ENCODE data around the gene C1orf232. TPM values are rescaled to one million over a fixed set of nuclear protein-coding genes. Genes with fewer than 3 reads are reported as not detected.

C1orf232 gene
- not detected for polyA plus RNA-seq (2012; ENCODE audit: insufficient read depth, insufficient read length, low read depth)

- no peaks in the 10 kb centered on the region; the same call in 1 of the 2 replicates for H3K4me1 ChIP-seq
- no peak for TF ChIP-seq CTCF (IDR thresholded peaks at IDR 0.05; ENCODE audit: low read depth, low read length)
Measured at GRCh38 chr1:26168410-26169197, at the start of gene C1orf232. Gene C1orf232 (minus strand): TSS chr1:26168963. CDS start chr1:26168499, 464 bp downstream.

GRCh38 chr1:26215246-26215645 lies 46.5 kb upstream of the C1orf232 start:
- H3K27me3 ChIP-seq: no peaks in the 10 kb centered on the region
- H3K9me3 ChIP-seq: no peaks in the 10 kb centered on the region
- H3K4me3 ChIP-seq (ENCODE audit: low read depth, low read length): no peak overlapping the region
- H3K36me3 ChIP-seq: no peaks in the 10 kb centered on the region
- H3K4me1 ChIP-seq: no peaks in the 10 kb centered on the region
- no peak for DNase-seq
- TF ChIP-seq CTCF (IDR thresholded peaks at IDR 0.05; ENCODE audit: low read depth, low read length): no peak

More at GRCh38 chr1:26168410-26169197, at the start of gene C1orf232:
- 0 out of 2 replicates have a peak, but pooled peaks cover 3% of the 10 kb centered on the region for H3K36me3 ChIP-seq
- H3K27me3 ChIP-seq: no peaks in the 10 kb centered on the region
- no peak for DNase-seq
- H3K9me3 ChIP-seq: no peaks in the 10 kb centered on the region
- peak within 1 kb of the TSS; percentile 75 for H3K4me3 ChIP-seq (ENCODE audit: low read depth, low read length)

GRCh38 chr1:26213335-26213905 lies 44.7 kb upstream of the C1orf232 start:
- no peaks in the 10 kb centered on the region for H3K27me3 ChIP-seq
- no peak overlapping the region for H3K4me3 ChIP-seq (ENCODE audit: low read depth, low read length)
- H3K36me3 ChIP-seq: no peaks in the 10 kb centered on the region
- H3K4me1 ChIP-seq: no peaks in the 10 kb centered on the region
- no peak for TF ChIP-seq CTCF (IDR thresholded peaks at IDR 0.05; ENCODE audit: low read depth, low read length)
- H3K9me3 ChIP-seq: no peaks in the 10 kb centered on the region
- no peak for DNase-seq

- Histone ChIP-seq H3K4me1 (no peaks in the 10 kb centered on the region), H3K27me3 (no peaks in the 10 kb centered on the region), H3K4me3 (ENCODE audit: low read depth, low read length) (no peak overlapping the region), H3K36me3 (no peaks in the 10 kb centered on the region), H3K9me3 (no peaks in the 10 kb centered on the region)
- no peak for DNase-seq
- TF ChIP-seq CTCF (IDR thresholded peaks at IDR 0.05; ENCODE audit: low read depth, low read length): no peak
Measured at GRCh38 chr1:26212726-26213125, 44.0 kb upstream of the C1orf232 start.

GRCh38 chr1:26210147-26210870 lies 41.5 kb upstream of the C1orf232 start:
- TF ChIP-seq CTCF (IDR thresholded peaks at IDR 0.05; ENCODE audit: low read depth, low read length): no peak
- Histone ChIP-seq H3K4me3 (ENCODE audit: low read depth, low read length) (no peak overlapping the region), H3K36me3 (no peaks in the 10 kb centered on the region), H3K4me1 (no peaks in the 10 kb centered on the region), H3K9me3 (no peaks in the 10 kb centered on the region), H3K27me3 (no peaks in the 10 kb centered on the region)
- no peak for DNase-seq

All from BE2C (cell line).